Measurements from ENCODE around the gene FAM241B.

The FAM241B gene

GRCh38 chr10:69634759-69635425, 4.8 kb downstream of the FAM241B start:
- no peak for DNase-seq

DNA sequence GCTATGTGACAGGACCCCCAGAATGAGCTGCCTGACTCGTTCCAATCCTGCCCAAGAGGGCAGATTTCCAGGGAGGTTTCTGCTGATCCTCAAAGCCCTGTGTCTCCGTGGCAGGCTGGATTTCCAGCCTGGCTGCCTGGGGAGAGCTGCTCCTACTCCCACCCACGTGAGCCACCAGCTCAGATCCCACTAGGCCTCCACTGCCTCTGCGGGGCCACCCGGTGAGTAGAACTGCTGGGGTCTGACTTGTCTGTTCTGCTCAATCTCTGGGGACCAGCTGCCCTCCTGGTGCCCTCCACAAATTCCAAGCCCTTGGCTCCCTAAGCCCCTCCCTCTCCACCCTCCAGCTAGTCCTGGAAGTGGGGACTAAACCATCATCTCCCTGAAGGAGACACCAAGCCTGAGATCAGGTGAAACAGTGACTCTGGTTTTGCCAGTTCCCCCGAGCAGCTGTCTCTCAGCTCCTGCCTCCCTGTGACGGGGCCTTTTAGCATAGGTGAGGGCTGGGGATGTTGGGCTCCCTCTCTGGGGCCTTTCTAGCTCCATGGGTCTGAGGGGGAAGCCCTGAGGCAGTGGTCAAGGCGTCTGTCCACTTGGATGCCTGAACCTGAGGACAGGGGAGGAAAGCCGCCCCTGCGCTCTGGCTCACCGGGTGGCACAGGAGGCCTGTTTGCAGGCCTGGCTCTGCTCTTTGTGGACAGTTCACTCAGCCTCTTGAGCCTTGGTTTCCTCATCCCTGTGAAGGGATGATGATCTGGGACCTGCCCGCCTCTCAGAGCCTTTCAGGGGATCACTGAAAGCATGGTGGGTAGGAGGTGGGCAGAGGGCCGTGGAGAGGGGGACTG, 5.6 kb downstream of the FAM241B start:
- no peak for DNase-seq

GRCh38 chr10:69636273-69636575, 6.2 kb downstream of the FAM241B start:
- DNase-seq = no peak

GRCh38 chr10:69636626-69637605, 6.9 kb downstream of the FAM241B start:
- DNase-seq = no peak

GRCh38 chr10:69638642-69639041, 8.6 kb downstream of the FAM241B start:
- no peak for DNase-seq

- DNase-seq = peak; percentile 56
Observed at GRCh38 chr10:69639291-69640195, 9.5 kb downstream of the FAM241B start.

DNA sequence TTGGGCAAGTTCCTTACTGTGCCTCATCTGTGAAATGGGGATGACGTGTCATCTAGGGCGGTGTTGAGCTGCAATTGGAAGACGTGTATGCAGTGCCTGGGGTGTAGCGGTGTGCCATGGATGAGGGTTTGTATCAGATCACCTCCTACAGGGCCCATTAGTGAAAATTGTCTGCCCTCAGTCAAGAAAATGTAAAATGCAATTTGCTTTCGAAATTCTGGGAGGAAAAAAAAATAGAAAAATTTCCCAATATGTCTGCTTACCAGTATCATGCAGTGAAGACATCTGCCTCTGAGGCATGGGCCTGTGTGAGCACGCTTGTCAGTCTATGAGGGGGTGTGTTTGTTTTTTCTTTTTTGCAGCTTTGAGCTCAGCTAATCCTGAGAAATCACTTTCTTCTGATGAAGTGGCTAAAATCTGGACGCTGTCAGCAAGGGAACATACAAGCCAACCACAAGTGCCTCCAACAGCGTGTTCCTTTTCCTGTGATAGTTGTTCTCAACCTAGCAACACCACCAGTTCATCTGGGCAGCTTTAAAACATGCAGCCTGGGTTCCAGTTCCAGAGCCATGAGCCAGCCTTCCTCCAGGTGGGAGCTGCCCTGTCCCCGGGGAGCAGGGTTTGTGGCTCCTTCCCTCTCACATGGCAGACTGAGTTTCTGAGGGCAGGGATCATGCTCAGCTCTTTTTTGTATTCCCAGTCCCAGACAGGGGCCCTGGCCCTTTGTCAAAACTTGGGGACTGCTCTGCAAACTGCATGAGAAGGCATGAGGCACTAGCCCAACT, 10.3 kb downstream of the FAM241B start:
- no peak for DNase-seq

- no peak for DNase-seq
Observed at GRCh38 chr10:69641261-69641980, 11.4 kb downstream of the FAM241B start.

- DNase-seq = no peak
Observed at GRCh38 chr10:69642747-69643146, 12.7 kb downstream of the FAM241B start.

GRCh38 chr10:69643779-69644657, 14.0 kb downstream of the FAM241B start:
- DNase-seq = no peak

DNA sequence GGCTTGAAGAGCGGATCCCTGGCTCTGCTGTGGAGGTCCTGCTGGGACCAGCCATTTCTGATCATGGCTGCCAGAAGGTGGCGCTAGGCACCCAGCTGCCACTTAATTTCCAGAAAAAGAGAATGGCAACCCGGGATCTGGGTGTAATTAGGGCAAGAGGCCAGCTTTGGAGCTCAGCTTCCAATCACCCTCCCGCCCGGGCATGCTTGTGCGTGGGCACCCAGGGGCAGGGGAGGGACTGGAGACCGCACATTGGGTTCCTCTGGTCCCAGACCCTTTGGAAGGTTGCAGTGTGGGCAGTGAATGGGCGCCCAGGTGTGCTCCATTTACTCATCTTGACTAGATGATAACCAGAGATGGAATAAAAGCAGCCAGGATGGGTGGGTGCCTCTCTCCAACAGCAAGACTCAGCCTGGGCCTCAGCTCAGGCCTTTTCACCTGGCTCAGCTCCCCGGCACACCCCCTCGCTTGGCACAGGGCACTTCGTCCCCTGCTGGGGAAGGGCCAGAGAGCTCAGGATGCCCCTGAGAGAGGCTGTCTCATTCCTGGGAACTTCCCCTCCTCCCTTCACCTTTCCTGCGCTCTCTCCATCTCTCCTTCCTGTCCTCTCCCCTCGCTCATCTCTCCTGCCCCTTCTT, 14.7 kb downstream of the FAM241B start:
- no peak for DNase-seq

GRCh38 chr10:69645296-69646184, 15.5 kb downstream of the FAM241B start:
- no peak for DNase-seq

DNA sequence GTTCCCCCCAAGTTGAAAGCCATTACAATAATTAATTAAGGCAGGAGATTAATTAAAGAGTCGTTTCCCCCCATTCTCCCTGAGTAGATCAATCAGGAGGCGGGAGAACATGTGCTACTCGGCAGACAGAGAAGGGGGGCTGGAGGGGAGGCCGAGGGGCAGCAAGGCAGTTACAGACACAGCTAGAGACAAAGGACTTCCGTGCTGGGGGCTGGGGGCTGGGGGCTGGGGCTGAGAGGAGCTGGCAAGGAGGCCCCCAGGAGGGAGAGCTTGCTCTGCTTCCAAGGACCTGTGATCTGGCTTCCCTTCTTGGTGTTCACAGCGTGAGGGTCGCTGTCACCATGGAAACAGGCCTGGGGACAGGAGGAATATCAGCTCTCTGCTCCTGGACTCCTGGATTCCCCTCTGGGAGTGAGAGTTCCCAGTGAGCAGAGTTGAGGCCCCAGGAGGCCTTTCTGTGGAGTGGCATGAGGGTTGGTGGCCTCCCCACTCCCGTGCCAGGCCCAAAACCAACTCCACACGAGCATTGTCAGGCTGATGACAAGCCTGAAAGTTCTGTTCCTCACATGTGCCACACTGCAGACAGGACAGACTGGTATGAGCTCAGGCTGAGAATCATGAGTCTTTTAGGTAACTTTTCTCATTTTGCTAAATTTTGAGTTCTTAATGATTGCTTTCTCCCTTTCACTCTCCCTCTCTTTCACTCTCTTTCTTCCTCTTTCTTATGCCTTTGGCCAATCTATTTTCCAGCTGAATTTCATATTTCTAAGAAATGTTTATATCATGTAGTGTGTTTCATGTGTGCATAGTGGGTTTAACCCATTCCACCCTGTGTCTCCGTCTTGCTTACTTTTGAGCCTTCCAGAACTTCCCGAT, 16.4 kb downstream of the FAM241B start:
- DNase-seq = no peak

DNA sequence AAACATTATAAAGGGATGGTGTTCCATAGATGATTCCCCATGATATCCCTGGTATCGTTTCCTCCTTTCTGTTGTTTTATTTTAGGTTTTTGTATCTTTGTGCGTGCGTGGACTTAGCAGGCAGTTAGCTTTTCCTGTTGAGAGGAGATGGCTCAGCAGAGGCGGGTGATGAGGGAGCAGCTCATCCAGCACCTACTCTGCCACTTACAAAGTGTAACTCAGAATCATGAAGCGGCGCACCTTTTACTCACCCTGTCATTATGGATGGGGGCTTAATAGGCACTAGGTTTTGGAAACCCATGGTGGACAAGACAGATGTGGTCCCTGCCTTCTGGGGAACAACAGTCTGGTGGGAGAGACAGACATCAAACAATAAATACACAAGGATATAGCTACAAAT, 17.1 kb downstream of the FAM241B start:
- DNase-seq = no peak

GRCh38 chr10:69647819-69648218, 17.8 kb downstream of the FAM241B start:
- no peak for DNase-seq

- no peak for DNase-seq
Observed at GRCh38 chr10:69648461-69648860, 18.4 kb downstream of the FAM241B start.

Data from CD4-positive, alpha-beta T cell treated with Interferon gamma for 1 hour (primary cell).